RWPE2 (cell line): ENCODE results near the gene PPIAL4G.
"Not testable (repeated sequence)": the region's sequence is repeated elsewhere in the genome, so short reads cannot be mapped to it uniquely, and the experiment has no call there.

Source experiments
- ATAC-seq: fragments of 200-7000 bp; cut with Tn5 transposase; 3 replicates; pipeline ENCODE4 v1.9.1; 2021; ENCODE audit warnings: low read depth
- DNase-seq: peaks from one replicate; pipeline ENCODE4 v3.0.0-alpha.2; 2020; ENCODE audit warnings: low spot score
- H3K27ac ChIP-seq: fragments of 450-650 bp; 2 replicates; pipeline ENCODE4 v1.5.1; 2017; ENCODE audit warnings: mild to moderate bottlenecking; ENCODE audit not compliant: poor library complexity, severe bottlenecking
- H3K27me3 ChIP-seq: fragments of 250-450 bp; sonication (Bioruptor Pico); 2 replicates; pipeline ENCODE4 v1.5.1; 2021; ENCODE audit warnings: mild to moderate bottlenecking, moderate library complexity; ENCODE audit not compliant: insufficient read depth, poor library complexity, severe bottlenecking
- H3K36me3 ChIP-seq: fragments of 250-450 bp; sonication (Bioruptor Pico); 2 replicates; pipeline ENCODE4 v1.5.1; 2020; ENCODE audit warnings: low read depth, mild to moderate bottlenecking, moderate library complexity
- H3K4me1 ChIP-seq: fragments of 250-450 bp; sonication (Bioruptor Pico); 2 replicates; pipeline ENCODE4 v1.5.1; 2021; ENCODE audit warnings: mild to moderate bottlenecking, moderate library complexity; ENCODE audit not compliant: insufficient read depth, poor library complexity, severe bottlenecking
- H3K4me3 ChIP-seq: fragments of 250-450 bp; sonication (Bioruptor Pico); 2 replicates; pipeline ENCODE4 v1.5.1; 2021; ENCODE audit warnings: mild to moderate bottlenecking, moderate library complexity; ENCODE audit not compliant: severe bottlenecking
- H3K9me3 ChIP-seq: fragments of 250-450 bp; sonication (Bioruptor Pico); 2 replicates; pipeline ENCODE4 v1.5.1; 2021; ENCODE audit warnings: mild to moderate bottlenecking, moderate library complexity; ENCODE audit not compliant: severe bottlenecking
- TF ChIP-seq, protein P1 (sequence below): fragments of 450-650 bp; IDR thresholded peaks from one replicate; pipeline ENCODE4 v1.5.1; 2017; ENCODE audit warnings: mild to moderate bottlenecking, moderate library complexity; ENCODE audit not compliant: poor library complexity, severe bottlenecking

PPIAL4G gene

DNA sequence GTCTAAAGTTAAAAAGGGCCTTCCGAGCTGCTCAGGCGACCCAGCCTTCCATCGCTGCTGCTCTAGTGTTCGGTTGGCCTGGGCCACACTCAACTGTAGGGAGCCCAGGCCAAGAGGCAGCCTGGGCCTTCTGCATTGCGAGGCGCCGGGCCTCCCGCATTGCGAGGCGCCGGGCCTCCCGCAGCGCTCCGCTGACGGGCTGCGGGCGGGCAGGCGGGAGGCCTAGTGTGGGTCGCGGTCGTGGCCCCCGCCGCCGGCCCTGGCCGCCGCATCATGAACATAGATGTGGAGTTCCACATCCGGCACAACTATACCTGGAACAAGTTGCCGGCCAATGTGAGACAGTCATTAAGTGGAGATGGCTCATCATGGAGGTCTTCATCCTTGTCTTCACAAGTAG lies 48.3 kb downstream of the PPIAL4G start:
- Histone ChIP-seq H3K4me3 (no peak overlapping the region), H3K27me3 (no peaks in the 10 kb centered on the region), H3K9me3 (no peaks in the 10 kb centered on the region), H3K4me1 (no peaks in the 10 kb centered on the region), H3K36me3 (no peaks in the 10 kb centered on the region), H3K27ac (no peak overlapping the region)
- ATAC-seq, result no peak
- TF ChIP-seq, protein P1, sequence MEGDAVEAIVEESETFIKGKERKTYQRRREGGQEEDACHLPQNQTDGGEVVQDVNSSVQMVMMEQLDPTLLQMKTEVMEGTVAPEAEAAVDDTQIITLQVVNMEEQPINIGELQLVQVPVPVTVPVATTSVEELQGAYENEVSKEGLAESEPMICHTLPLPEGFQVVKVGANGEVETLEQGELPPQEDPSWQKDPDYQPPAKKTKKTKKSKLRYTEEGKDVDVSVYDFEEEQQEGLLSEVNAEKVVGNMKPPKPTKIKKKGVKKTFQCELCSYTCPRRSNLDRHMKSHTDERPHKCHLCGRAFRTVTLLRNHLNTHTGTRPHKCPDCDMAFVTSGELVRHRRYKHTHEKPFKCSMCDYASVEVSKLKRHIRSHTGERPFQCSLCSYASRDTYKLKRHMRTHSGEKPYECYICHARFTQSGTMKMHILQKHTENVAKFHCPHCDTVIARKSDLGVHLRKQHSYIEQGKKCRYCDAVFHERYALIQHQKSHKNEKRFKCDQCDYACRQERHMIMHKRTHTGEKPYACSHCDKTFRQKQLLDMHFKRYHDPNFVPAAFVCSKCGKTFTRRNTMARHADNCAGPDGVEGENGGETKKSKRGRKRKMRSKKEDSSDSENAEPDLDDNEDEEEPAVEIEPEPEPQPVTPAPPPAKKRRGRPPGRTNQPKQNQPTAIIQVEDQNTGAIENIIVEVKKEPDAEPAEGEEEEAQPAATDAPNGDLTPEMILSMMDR, result no peak
- no peak for DNase-seq

DNA sequence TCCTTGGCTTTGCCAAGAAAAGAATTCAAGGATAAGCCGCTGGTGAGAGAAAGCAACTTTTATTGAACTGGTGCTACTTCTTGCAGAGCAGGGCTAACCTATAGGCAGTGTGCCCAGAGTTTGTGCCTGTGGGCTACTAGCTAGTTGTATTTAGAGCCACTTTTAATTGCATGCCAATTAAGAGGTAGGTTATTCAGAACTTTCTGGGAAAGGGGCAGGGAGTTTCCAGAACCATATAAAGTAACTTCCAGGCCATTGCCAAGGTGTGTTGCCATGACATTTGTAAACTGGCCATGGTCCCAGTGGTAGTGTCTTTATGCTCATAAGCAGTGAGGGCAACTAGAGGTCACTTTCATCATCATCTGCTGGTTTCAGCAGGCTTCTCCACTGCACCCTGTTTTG lies 50.2 kb downstream of the PPIAL4G start:
- H3K36me3 ChIP-seq, H3K4me3 ChIP-seq, DNase-seq, H3K27me3 ChIP-seq, H3K27ac ChIP-seq, H3K4me1 ChIP-seq, ATAC-seq, H3K9me3 ChIP-seq: not testable (repeated sequence)
